NOMO-1 (cell line): ENCODE measurements around the gene PPP1R37.

Experiments
- DNase-seq, 2 experiments: peaks; one replicate each; lab custom pipeline; 2025; ENCODE audit not compliant: unreplicated experiment in 2 of 2; lab: John Stamatoyannopoulos, UW

PPP1R37 gene

GRCh38 chr19:45070214-45070613 is 22.8 kb upstream of the PPP1R37 start:
- DNase-seq: no peak

GRCh38 chr19:45070861-45071544 is 22.0 kb upstream of the PPP1R37 start:
- no peak for DNase-seq

GRCh38 chr19:45071545-45071938 is 21.4 kb upstream of the PPP1R37 start:
- no peak for DNase-seq

- DNase-seq: no peak
These were observed 20.8 kb upstream of the PPP1R37 start for GRCh38 chr19:45071969-45072790.

- DNase-seq: peak in 1 of 2 experiments; percentile 31
These were observed 18.2 kb upstream of the PPP1R37 start for GRCh38 chr19:45074744-45075300.

- peak; percentile 96 to 97 for DNase-seq
These were observed 17.5 kb upstream of the PPP1R37 start for GRCh38 chr19:45075301-45076028.

- peak; percentile 76 to 80 for DNase-seq
These were observed 16.7 kb upstream of the PPP1R37 start, which contains the start of gene ZNF296 for GRCh38 chr19:45076029-45076850. Gene ZNF296, minus strand, starts transcription at chr19:45076478. Its CDS starts 105 bp downstream, at chr19:45076373.

- DNase-seq: no peak
These were observed 15.9 kb upstream of the PPP1R37 start for GRCh38 chr19:45076851-45077730.

GRCh38 chr19:45078390-45079062 is 14.5 kb upstream of the PPP1R37 start:
- no peak for DNase-seq

- peak; percentile 59 to 80 for DNase-seq
These were observed 13.7 kb upstream of the PPP1R37 start, which contains the start of gene GEMIN7 for GRCh38 chr19:45079063-45079910. Gene GEMIN7, plus strand, starts transcription at chr19:45079260. Its CDS starts 10,855 bp downstream, at chr19:45090115.

GRCh38 chr19:45079911-45080370 is 13.0 kb upstream of the PPP1R37 start:
- DNase-seq: no peak

GRCh38 chr19:45082170-45082569 is 10.8 kb upstream of the PPP1R37 start:
- DNase-seq: no peak

GRCh38 chr19:45086480-45086879 is 6.5 kb upstream of the PPP1R37 start:
- DNase-seq: no peak

GRCh38 chr19:45087531-45087930 is 5.4 kb upstream of the PPP1R37 start:
- no peak for DNase-seq

GRCh38 chr19:45090034-45090433 is 2.9 kb upstream of the PPP1R37 start:
- DNase-seq: no peak

- DNase-seq: no peak
These were observed 2.4 kb upstream of the PPP1R37 start for GRCh38 chr19:45090606-45091005.
